Right ventricle myocardium inferior (tissue), 1 donor: ENCODE results near the gene CACNA1I. TPM values are rescaled to one million over a fixed set of nuclear protein-coding genes. Genes with fewer than 3 reads are reported as not detected.
"Not testable (repeated sequence)": the region's sequence is repeated elsewhere in the genome, so short reads cannot be mapped to it uniquely, and the experiment has no call there.

ENCODE experiments used
- ATAC-seq: fragments of 200-7000 bp; cut with Tn5 transposase; one replicate; pipeline ENCODE4 v1.9.1; 2020; ENCODE audit warnings: mild to moderate bottlenecking, moderate library complexity
- DNase-seq: peaks from one replicate; pipeline ENCODE4 v3.0.0; 2021; ENCODE audit errors: missing footprints
- intact Hi-C: fragments of 100-400 bp; cut with DNase I; formaldehyde crosslinking; loops from one replicate; pipeline ENCODE4 v1.11.0; 2022
- total RNA-seq: library from RNA; stranded (reverse); fragmentation: NEBNext Ultra II Directional; extraction: Animal tissue kit (Norgen Biotek cat#: 25700); gene quantifications from one replicate; pipeline ENCODE4 v1.2.1, GENCODE V29; 2021
- donor health status: DM: no; HTN: yes; CAD: no; lungs with severe emphysema.

The CACNA1I gene
- total RNA-seq, 1 donor from 2014 or later: not detected

DNA sequence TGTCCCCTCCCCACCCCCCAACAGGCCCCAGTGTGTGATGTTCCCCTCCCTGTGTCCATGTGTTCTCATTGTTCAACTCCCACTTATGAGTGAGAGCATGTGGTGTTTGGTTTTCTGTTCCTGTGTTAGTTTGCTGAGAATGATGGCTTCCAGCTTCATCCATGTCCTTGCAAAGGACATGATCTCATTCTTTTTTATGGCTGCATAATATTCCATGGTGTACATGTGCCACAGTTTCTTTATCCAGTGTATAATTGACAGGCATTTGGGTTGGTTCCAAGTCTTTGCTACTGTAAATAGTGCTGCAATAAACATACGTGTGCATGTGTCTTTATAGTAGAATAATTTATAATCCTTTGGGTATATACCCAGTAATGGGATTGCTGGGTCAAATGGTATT, 163.5 kb downstream of the CACNA1I start:
- DNase-seq, intact Hi-C loops, ATAC-seq: not testable (repeated sequence)

GRCh38 chr22:39734866-39735265, 164.3 kb downstream of the CACNA1I start:
- no peak for ATAC-seq
- intact Hi-C loops: no loop called here

DNA sequence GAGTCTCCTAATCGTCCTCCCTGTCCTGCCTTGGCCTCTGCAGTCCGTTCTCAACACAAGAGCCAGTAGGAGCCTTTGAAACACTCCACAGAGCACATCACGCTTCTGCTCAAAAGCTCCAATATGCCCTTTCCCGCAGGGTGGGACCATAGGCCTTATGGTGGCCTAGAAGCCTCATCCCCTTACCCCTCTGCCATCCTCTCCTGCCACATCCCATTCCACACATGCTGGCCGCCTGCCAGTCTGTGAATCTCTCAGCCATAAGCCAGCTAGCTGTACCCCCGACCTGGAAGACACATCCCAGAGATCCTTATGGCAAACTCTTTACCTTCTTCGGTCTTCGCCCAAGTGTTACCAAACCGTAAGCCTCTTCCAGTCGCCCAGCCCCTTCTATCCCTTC, 165.2 kb downstream of the CACNA1I start:
- no peak for DNase-seq
- intact Hi-C loops: no loop called here
- no peak for ATAC-seq

More at GRCh38 chr22:39734866-39735265, 164.3 kb downstream of the CACNA1I start:
- no peak for DNase-seq

- ATAC-seq (no peak), DNase-seq (no peak)
- intact Hi-C loops: no loop called here
These were observed 168.2 kb downstream of the CACNA1I start for GRCh38 chr22:39738746-39739145.

Other genes with a start within 250 kb of the CACNA1I start
- gene SYNGR1, start 220.8 kb upstream of the CACNA1I start, total RNA-seq: 40.5 TPM
- gene TAB1, start 171.0 kb upstream of the CACNA1I start, total RNA-seq: 17.3 TPM
- 5.9 TPM for gene MGAT3, start 113.7 kb upstream of the CACNA1I start, total RNA-seq
- 17.3 TPM for gene MIEF1, start 68.5 kb upstream of the CACNA1I start, total RNA-seq
- 204 TPM for gene ATF4, start 50.2 kb upstream of the CACNA1I start, total RNA-seq
- 61.9 TPM for gene RPS19BP1, start 38.0 kb upstream of the CACNA1I start, total RNA-seq